Astrocyte (in vitro differentiated cells and primary cell): ENCODE results near the gene ITPRIPL1.

Source experiments
- EZH2 ChIP-seq: IDR thresholded peaks from 2 replicates; pipeline ENCODE4 v1.6.1; 2012; ENCODE audit warnings: mild to moderate bottlenecking, low read length, inconsistent platforms; ENCODE audit not compliant: insufficient read depth
- TF ChIP-seq, protein P1 (sequence below): IDR thresholded peaks from 2 replicates; pipeline ENCODE4 v1.5.1; 2011; ENCODE audit warnings: low read depth, mild to moderate bottlenecking, inconsistent platforms, low read length, moderate library complexity; ENCODE audit not compliant: insufficient read depth

DNA sequence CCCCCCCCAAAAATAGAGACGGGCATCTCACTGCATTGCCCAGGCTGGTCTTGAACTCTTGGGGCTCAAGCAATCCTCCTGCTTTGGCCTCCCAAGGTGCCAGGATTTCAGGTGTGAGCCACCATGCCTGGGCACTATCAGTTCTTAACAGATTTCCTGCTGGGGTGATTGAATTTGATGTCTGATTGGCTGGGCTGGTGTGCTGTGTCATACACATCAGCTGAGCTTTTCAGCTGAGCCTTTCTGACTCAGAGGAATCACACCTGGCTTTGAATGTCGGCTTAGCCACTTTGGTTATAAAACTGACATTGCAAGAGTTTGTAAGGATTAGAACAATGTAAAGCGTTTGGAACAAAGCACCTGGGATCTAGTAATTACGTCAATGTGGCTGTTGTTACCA lies 29.4 kb downstream of the ITPRIPL1 start:
- TF ChIP-seq, protein P1, sequence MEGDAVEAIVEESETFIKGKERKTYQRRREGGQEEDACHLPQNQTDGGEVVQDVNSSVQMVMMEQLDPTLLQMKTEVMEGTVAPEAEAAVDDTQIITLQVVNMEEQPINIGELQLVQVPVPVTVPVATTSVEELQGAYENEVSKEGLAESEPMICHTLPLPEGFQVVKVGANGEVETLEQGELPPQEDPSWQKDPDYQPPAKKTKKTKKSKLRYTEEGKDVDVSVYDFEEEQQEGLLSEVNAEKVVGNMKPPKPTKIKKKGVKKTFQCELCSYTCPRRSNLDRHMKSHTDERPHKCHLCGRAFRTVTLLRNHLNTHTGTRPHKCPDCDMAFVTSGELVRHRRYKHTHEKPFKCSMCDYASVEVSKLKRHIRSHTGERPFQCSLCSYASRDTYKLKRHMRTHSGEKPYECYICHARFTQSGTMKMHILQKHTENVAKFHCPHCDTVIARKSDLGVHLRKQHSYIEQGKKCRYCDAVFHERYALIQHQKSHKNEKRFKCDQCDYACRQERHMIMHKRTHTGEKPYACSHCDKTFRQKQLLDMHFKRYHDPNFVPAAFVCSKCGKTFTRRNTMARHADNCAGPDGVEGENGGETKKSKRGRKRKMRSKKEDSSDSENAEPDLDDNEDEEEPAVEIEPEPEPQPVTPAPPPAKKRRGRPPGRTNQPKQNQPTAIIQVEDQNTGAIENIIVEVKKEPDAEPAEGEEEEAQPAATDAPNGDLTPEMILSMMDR = no peak
- no peak for TF ChIP-seq EZH2
